Measurements from ENCODE around the gene GABRB1. TPM values are rescaled to one million over a fixed set of nuclear protein-coding genes. Genes with fewer than 3 reads are reported as not detected.

Gene GABRB1
- total RNA-seq, 2 experiments from 2014 or later = not detected

DNA sequence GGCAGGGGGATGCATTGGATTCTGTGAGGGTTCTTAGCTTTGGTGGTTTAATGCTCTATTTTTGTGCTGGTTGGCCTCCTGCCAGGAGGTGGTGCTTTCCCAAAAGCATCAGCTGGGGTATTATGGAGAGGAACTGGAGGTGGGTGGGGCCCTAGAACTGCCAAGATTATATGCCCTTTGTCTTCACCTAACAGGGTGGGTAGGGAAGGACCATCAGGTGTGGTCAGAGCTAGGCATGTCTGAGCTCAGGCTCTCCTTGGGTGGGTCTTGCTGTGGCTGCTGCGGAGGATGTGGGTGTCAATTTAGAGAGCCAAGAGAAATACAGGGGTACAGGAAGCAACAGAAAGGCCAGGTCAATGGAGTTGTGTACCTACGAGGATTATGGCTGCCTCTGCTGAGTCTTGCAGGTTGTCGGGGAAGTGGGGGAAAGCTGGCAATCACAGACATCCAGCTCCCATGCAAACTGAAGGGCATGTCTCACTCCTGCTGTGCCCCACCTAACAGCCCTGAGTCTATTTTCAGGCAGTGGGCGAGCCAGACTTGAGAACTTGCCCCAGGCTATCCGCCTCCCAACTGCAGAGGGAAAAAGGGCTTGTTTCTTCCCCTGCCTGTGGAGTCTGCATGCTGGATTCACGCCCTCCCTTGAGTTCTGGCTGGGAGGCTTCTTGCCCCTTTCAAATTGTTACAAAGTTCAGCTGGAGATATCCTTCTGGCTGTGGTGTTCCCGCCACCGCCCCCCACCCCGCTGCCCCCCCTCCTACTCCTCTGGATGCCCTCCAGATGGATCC lies 220.2 kb downstream of the GABRB1 start:
- ChIA-PET POLR2A (interaction anchor here (0.7 kb wide), 1 partner anchor 11 kb away, joined by 3 read pairs; no protein-coding TSS in a partner anchor), CTCF (ENCODE audit: unreplicated experiment) (no interaction called here)
- no TSS peak for BruUV-seq (replicated peaks)
- no peak overlapping the region for H2AFZ ChIP-seq (ENCODE audit: low read length)
- no peak overlapping the region for H3K4me2 ChIP-seq (ENCODE audit: low read length)
- intact Hi-C loops (cut with micrococcal nuclease; ENCODE audit: unreplicated experiment) = no loop called here
- no peaks in the 10 kb centered on the region for H3K9me2 ChIP-seq (ENCODE audit: insufficient read depth, low read length)
- H3K79me2 ChIP-seq (ENCODE audit: insufficient read depth, low read depth, low read length) = no peaks in the 10 kb centered on the region
- no peaks in the 10 kb centered on the region for H4K20me1 ChIP-seq (ENCODE audit: insufficient read depth, low read length)
- H3K9me3 ChIP-seq (ENCODE audit: low read length) = no peaks in the 10 kb centered on the region
- DNase-seq (ENCODE audit: low spot score) = no peak
- TF ChIP-seq, protein P1, sequence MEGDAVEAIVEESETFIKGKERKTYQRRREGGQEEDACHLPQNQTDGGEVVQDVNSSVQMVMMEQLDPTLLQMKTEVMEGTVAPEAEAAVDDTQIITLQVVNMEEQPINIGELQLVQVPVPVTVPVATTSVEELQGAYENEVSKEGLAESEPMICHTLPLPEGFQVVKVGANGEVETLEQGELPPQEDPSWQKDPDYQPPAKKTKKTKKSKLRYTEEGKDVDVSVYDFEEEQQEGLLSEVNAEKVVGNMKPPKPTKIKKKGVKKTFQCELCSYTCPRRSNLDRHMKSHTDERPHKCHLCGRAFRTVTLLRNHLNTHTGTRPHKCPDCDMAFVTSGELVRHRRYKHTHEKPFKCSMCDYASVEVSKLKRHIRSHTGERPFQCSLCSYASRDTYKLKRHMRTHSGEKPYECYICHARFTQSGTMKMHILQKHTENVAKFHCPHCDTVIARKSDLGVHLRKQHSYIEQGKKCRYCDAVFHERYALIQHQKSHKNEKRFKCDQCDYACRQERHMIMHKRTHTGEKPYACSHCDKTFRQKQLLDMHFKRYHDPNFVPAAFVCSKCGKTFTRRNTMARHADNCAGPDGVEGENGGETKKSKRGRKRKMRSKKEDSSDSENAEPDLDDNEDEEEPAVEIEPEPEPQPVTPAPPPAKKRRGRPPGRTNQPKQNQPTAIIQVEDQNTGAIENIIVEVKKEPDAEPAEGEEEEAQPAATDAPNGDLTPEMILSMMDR (conservative IDR thresholded peaks at IDR 0.05; ENCODE audit: low read length) = no peak
- TF ChIP-seq EZH2phosphoT487 (IDR thresholded peaks at IDR 0.05; ENCODE audit: borderline replicate concordance, low read depth, low read length) = no peak
- no peak overlapping the region for H3K4me3 ChIP-seq (ENCODE audit: low read depth, low read length, poor library complexity, severe bottlenecking)
- H3K4me1 ChIP-seq (ENCODE audit: insufficient read depth, low read length, poor library complexity, severe bottlenecking) = no peaks in the 10 kb centered on the region
- H3K36me3 ChIP-seq (ENCODE audit: insufficient read depth, low read length) = no peaks in the 10 kb centered on the region
- no peak overlapping the region for H3K27ac ChIP-seq (ENCODE audit: low read depth, low read length, poor library complexity, severe bottlenecking)

DNA sequence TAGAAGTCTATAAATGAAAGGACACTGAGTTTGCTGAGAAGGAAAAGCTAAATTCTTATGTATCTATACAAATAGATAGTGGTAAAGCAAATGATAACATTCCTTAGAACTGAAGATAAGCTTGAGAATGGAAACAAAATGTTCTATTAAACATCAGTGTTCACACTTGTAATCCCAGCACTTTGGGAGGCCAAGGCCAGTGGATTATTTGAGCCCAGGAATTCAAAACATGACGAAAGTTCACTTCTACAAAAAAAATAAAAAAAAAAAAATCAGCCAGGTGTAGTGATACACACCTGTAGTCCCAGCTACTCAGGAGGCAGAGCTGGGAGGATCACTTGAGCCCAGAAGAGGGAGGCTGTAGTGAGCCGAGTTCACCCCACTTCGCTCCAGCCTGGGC lies 232.4 kb downstream of the GABRB1 start:
- no TSS peak for BruUV-seq (replicated peaks)
- intact Hi-C loops (cut with micrococcal nuclease; ENCODE audit: unreplicated experiment) = no loop called here

More for the DNA sequence above, 232.4 kb downstream of the GABRB1 start:
- H3K4me1 ChIP-seq (ENCODE audit: insufficient read depth, low read length, poor library complexity, severe bottlenecking) = no peaks in the 10 kb centered on the region
- no peaks in the 10 kb centered on the region for H3K9me2 ChIP-seq (ENCODE audit: insufficient read depth, low read length)
- no peak overlapping the region for H3K4me2 ChIP-seq (ENCODE audit: low read length)
- no peaks in the 10 kb centered on the region for H4K20me1 ChIP-seq (ENCODE audit: insufficient read depth, low read length)
- DNase-seq (ENCODE audit: low spot score) = no peak
- no peaks in the 10 kb centered on the region for H3K36me3 ChIP-seq (ENCODE audit: insufficient read depth, low read length)
- H3K27ac ChIP-seq (ENCODE audit: low read depth, low read length, poor library complexity, severe bottlenecking) = no peak overlapping the region
- no peak for TF ChIP-seq EZH2phosphoT487 (IDR thresholded peaks at IDR 0.05; ENCODE audit: borderline replicate concordance, low read depth, low read length)
- TF ChIP-seq, protein P1 (conservative IDR thresholded peaks at IDR 0.05; ENCODE audit: low read length) = no peak
- no peaks in the 10 kb centered on the region for H3K9me3 ChIP-seq (ENCODE audit: low read length)
- ChIA-PET POLR2A (interaction anchor here (0.7 kb wide), 1 partner anchor 174 kb away, joined by 4 read pairs; no protein-coding TSS in a partner anchor), CTCF (ENCODE audit: unreplicated experiment) (no interaction called here)
- no peaks in the 10 kb centered on the region for H3K79me2 ChIP-seq (ENCODE audit: insufficient read depth, low read depth, low read length)
- H2AFZ ChIP-seq (ENCODE audit: low read length) = no peak overlapping the region
- H3K4me3 ChIP-seq (ENCODE audit: low read depth, low read length, poor library complexity, severe bottlenecking) = no peak overlapping the region
